Stimulated activated CD8-positive, alpha-beta memory T cell treated with anti-CD3 and anti-CD28 coated beads, Interleukin-12 subunit alpha, Interleukin-12 subunit beta, amount 100 ng/mL, for 24 hours (primary cell): Measurements from ENCODE around the gene TLR4.

Experiments
- DNase-seq: peaks from one replicate; pipeline ENCODE4 v3.0.0-alpha.2; 2020; ENCODE audit errors: extremely low read depth

TLR4 gene

GRCh38 chr9:117715411-117715989, 11.3 kb downstream of the TLR4 start:
- DNase-seq, result no peak

- no peak for DNase-seq
These were observed 13.9 kb downstream of the TLR4 start for GRCh38 chr9:117718085-117718484.

- no peak for DNase-seq
These were observed 14.5 kb downstream of the TLR4 start for GRCh38 chr9:117718701-117719100.

- no peak for DNase-seq
These were observed 15.1 kb downstream of the TLR4 start for GRCh38 chr9:117719161-117719920.

- DNase-seq, result no peak
These were observed 15.9 kb downstream of the TLR4 start for GRCh38 chr9:117720066-117720465.

GRCh38 chr9:117720555-117720954, 16.4 kb downstream of the TLR4 start:
- DNase-seq, result no peak

GRCh38 chr9:117720987-117721386, 16.8 kb downstream of the TLR4 start:
- no peak for DNase-seq

GRCh38 chr9:117722108-117722761, 18.0 kb downstream of the TLR4 start:
- DNase-seq, result no peak

GRCh38 chr9:117723986-117724625, 19.9 kb downstream of the TLR4 start:
- no peak for DNase-seq

GRCh38 chr9:117725426-117725887, 21.3 kb downstream of the TLR4 start:
- no peak for DNase-seq

GRCh38 chr9:117729375-117729774, 25.2 kb downstream of the TLR4 start:
- no peak for DNase-seq

GRCh38 chr9:117732494-117732893, 28.3 kb downstream of the TLR4 start:
- no peak for DNase-seq

GRCh38 chr9:117733465-117733864, 29.3 kb downstream of the TLR4 start:
- DNase-seq, result no peak

GRCh38 chr9:117734082-117734481, 29.9 kb downstream of the TLR4 start:
- no peak for DNase-seq

- no peak for DNase-seq
These were observed 30.5 kb downstream of the TLR4 start for GRCh38 chr9:117734523-117735314.

GRCh38 chr9:117737721-117738226, 33.6 kb downstream of the TLR4 start:
- no peak for DNase-seq

GRCh38 chr9:117739206-117739605, 35.0 kb downstream of the TLR4 start:
- no peak for DNase-seq

GRCh38 chr9:117739624-117740347, 35.6 kb downstream of the TLR4 start:
- no peak for DNase-seq

- DNase-seq, result no peak
These were observed 37.9 kb downstream of the TLR4 start for GRCh38 chr9:117742131-117742530.

GRCh38 chr9:117744369-117744768, 40.2 kb downstream of the TLR4 start:
- DNase-seq, result no peak
